Keratinocyte (primary cell): ENCODE data around the gene CHCHD6.

ENCODE experiments used
- EZH2 ChIP-seq: IDR thresholded peaks from one replicate; pipeline ENCODE4 v1.6.1; 2012; ENCODE audit warnings: inconsistent platforms, mild to moderate bottlenecking, low read length, moderate library complexity
- TF ChIP-seq, protein P1 (sequence below), 3 experiments: IDR thresholded peaks in 1 of 3; conservative IDR thresholded peaks in 1 of 3; optimal IDR thresholded peaks in 1 of 3; 2 replicates in 2 of 3; 3 replicates in 1 of 3; pipeline versions ENCODE3 to v1.5.1; 2011; ENCODE audit warnings: low read length in 3 of 3, mild to moderate bottlenecking in 3 of 3, moderate library complexity in 2 of 3, control low read depth in 1 of 3, inconsistent platforms in 1 of 3; ENCODE audit not compliant: insufficient read depth in 2 of 3; ENCODE audit errors: extremely low read depth in 1 of 3

DNA sequence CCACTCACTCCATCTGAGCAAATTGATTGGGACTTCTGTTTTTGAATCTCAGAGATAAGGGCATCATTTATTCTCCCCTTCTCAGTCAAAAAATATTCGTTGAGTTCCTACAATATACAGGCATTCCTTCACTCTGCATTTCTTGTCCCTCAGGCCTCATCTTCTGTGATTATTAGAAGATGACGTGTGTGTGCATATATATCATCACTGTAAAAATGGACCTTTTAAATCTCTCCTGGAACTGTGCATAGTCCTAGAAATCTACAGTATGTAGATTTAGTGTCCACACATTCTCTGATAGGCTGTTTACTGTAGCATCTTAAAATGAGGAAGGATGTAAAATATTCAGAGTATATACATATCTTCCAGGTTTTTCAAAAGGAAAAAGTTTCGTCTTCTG is 235.7 kb downstream of the CHCHD6 start:
- TF ChIP-seq, protein P1, sequence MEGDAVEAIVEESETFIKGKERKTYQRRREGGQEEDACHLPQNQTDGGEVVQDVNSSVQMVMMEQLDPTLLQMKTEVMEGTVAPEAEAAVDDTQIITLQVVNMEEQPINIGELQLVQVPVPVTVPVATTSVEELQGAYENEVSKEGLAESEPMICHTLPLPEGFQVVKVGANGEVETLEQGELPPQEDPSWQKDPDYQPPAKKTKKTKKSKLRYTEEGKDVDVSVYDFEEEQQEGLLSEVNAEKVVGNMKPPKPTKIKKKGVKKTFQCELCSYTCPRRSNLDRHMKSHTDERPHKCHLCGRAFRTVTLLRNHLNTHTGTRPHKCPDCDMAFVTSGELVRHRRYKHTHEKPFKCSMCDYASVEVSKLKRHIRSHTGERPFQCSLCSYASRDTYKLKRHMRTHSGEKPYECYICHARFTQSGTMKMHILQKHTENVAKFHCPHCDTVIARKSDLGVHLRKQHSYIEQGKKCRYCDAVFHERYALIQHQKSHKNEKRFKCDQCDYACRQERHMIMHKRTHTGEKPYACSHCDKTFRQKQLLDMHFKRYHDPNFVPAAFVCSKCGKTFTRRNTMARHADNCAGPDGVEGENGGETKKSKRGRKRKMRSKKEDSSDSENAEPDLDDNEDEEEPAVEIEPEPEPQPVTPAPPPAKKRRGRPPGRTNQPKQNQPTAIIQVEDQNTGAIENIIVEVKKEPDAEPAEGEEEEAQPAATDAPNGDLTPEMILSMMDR (optimal IDR thresholded peaks at IDR 0.05 in 1 of 3, IDR thresholded peaks at IDR 0.05 in 1 of 3, conservative IDR thresholded peaks at IDR 0.05 in 1 of 3; ENCODE audit: extremely low read depth in 1 of 3, insufficient read depth in 2 of 3, low read length in 3 of 3), result no peak
- no peak for TF ChIP-seq EZH2
